Activated T-helper 1 cell treated with anti-CD3 and anti-CD28 coated beads, Interleukin-12 subunit alpha, Interleukin-12 subunit beta, Interleukin-2, Interleukin-4 antibody, amounts not matched to agents 30 ng/mL and 10 ng/mL and 1 ng/mL, durations not matched to agents 14 hours and 24 hours and 36 hours (primary cell): ENCODE results near the gene GBF1. TPM values are rescaled to one million over a fixed set of nuclear protein-coding genes. Genes with fewer than 3 reads are reported as not detected.
A peak's percentile ranks its signal among the peaks of the same experiment; 100 is the strongest.

Experiments
- DNase-seq: peaks from one replicate; pipeline ENCODE4 v3.0.0; 2021; ENCODE audit warnings: low spot score
- H3K27ac Mint-ChIP-seq: one replicate; pipeline ENCODE4 v1.8.0; 2021; ENCODE audit warnings: mild to moderate bottlenecking, mixed read lengths
- H3K27me3 Mint-ChIP-seq: one replicate; pipeline ENCODE4 v1.8.0; 2022; ENCODE audit warnings: mild to moderate bottlenecking, moderate library complexity, mixed read lengths; ENCODE audit not compliant: insufficient read depth
- H3K36me3 Mint-ChIP-seq: one replicate; pipeline ENCODE4 v1.8.0; 2021; ENCODE audit warnings: low read depth, mixed read lengths
- H3K4me1 Mint-ChIP-seq: one replicate; pipeline ENCODE4 v1.8.0; 2021; ENCODE audit warnings: low read depth, mixed read lengths
- H3K4me3 Mint-ChIP-seq: one replicate; pipeline ENCODE4 v1.8.0; 2021; ENCODE audit warnings: mild to moderate bottlenecking, moderate library complexity, mixed read lengths
- H3K9me3 Mint-ChIP-seq: one replicate; pipeline ENCODE4 v1.8.0; 2021; ENCODE audit warnings: mixed read lengths
- intact Hi-C: fragments of 100-400 bp; cut with micrococcal nuclease; formaldehyde crosslinking; loops from one replicate; pipeline ENCODE4 v1.15.1; 2024
- total RNA-seq: library from RNA; stranded (reverse); gene quantifications from 2 replicates; pipeline ENCODE4 v1.2.3, GENCODE V29; 2022

GBF1 gene
- total RNA-seq, 1 donor from 2014 or later, result 46.7 TPM

- Mint-ChIP-seq H3K4me1 (peaks cover 11% of the 10 kb centered on the region), H3K27ac (no peak overlapping the region), H3K9me3 (no peaks in the 10 kb centered on the region), H3K27me3 (no peaks in the 10 kb centered on the region), H3K36me3 (peaks cover 33% of the 10 kb centered on the region), H3K4me3 (no peak overlapping the region)
- intact Hi-C loops, result no loop called here
- DNase-seq, result no peak
These were observed 16.5 kb downstream of the GBF1 start for GRCh38 chr10:102261842-102262241.

DNA sequence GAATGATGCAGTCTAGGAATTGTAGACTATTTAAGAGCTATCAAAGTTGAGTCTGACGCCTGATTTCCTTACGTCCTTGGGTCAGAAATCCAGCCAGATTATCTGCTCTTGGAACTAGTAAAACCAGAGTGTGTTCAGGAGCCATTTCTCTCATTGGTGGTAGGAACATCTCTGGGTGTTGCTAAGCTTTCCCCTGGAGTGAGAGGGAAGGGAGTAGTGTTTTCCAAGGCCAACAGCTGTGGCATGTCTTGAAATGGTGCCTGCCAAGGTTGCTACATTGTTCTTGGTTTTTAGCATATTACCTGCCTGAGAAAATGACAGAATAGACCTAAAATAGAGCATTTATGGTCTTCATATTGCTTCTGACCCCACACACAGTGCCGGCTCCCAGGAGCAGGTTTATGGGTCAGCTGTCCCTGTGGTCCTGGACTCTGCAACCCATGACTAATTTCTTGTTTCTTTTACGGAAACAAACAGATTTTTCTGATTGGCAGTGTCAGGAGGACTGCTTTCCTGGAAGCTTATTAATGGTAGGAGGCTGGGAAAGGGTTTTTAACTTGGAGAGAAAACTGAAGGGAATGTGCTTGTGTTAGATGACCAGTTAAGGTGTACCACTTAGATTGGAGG lies 17.5 kb downstream of the GBF1 start:
- no peaks in the 10 kb centered on the region for H3K9me3 Mint-ChIP-seq
- no peak for DNase-seq
- peaks cover 21% of the 10 kb centered on the region for H3K4me1 Mint-ChIP-seq
- intact Hi-C loops, result no loop called here
- H3K27me3 Mint-ChIP-seq, result no peaks in the 10 kb centered on the region
- H3K27ac Mint-ChIP-seq, result no peak overlapping the region
- H3K36me3 Mint-ChIP-seq, result peaks cover 38% of the 10 kb centered on the region
- H3K4me3 Mint-ChIP-seq, result no peak overlapping the region

GRCh38 chr10:102264371-102264770 lies 19.0 kb downstream of the GBF1 start:
- no peak overlapping the region for H3K4me3 Mint-ChIP-seq
- no peaks in the 10 kb centered on the region for H3K27me3 Mint-ChIP-seq
- intact Hi-C loops, result no loop called here
- peaks cover 34% of the 10 kb centered on the region for H3K4me1 Mint-ChIP-seq
- DNase-seq, result no peak
- H3K9me3 Mint-ChIP-seq, result no peaks in the 10 kb centered on the region
- H3K27ac Mint-ChIP-seq, result no peak overlapping the region
- H3K36me3 Mint-ChIP-seq, result peaks cover 36% of the 10 kb centered on the region

- Mint-ChIP-seq H3K9me3 (no peaks in the 10 kb centered on the region), H3K4me1 (peaks cover 35% of the 10 kb centered on the region), H3K27ac (peak overlapping the region; percentile 18), H3K27me3 (no peaks in the 10 kb centered on the region), H3K36me3 (peaks cover 23% of the 10 kb centered on the region), H3K4me3 (no peak overlapping the region)
- DNase-seq, result no peak
- intact Hi-C loops, result no loop called here
These were observed 21.3 kb downstream of the GBF1 start for GRCh38 chr10:102266670-102267069.

- peaks cover 15% of the 10 kb centered on the region for H3K36me3 Mint-ChIP-seq
- H3K9me3 Mint-ChIP-seq, result no peaks in the 10 kb centered on the region
- H3K27me3 Mint-ChIP-seq, result no peaks in the 10 kb centered on the region
- H3K27ac Mint-ChIP-seq, result peak overlapping the region; percentile 71
- intact Hi-C loops, result loop anchor here (2.0 kb wide), 1 partner anchor 15 kb away; no protein-coding TSS in a partner anchor
- peaks cover 35% of the 10 kb centered on the region for H3K4me1 Mint-ChIP-seq
- no peak for DNase-seq
- no peak overlapping the region for H3K4me3 Mint-ChIP-seq
These were observed 22.4 kb downstream of the GBF1 start for GRCh38 chr10:102267748-102268147.

DNA sequence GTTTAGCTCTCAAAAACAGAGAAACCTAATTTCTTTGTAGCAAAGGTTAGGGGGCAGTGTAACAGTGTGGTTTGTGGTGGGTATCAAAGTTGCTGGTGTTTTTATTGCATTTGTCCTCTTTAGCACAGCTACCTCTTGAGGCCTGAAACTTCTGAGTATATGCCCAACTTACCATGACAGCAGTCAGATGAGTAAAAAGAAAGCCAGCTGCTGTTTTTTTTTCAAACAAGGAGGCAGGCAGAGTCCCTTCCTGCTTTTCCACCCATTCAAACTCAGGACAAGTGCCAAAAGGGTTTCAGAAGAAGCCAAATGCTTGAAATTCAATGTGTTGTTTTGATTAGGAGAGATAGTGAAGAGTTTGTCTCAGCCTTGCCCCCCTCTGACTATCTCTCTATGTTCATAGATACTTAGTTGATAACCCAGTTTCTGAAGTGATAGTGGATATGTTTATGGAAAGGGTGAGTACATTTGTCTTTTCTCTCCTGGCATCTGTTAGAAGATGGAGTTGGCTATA lies 23.1 kb downstream of the GBF1 start:
- Mint-ChIP-seq H3K36me3 (peaks cover 11% of the 10 kb centered on the region), H3K4me1 (peaks cover 32% of the 10 kb centered on the region), H3K4me3 (no peak overlapping the region), H3K27me3 (no peaks in the 10 kb centered on the region), H3K27ac (peak overlapping the region; percentile 71), H3K9me3 (no peaks in the 10 kb centered on the region)
- intact Hi-C loops, result loop anchor here (2.0 kb wide), 1 partner anchor 14 kb away; no protein-coding TSS in a partner anchor
- DNase-seq, result no peak

GRCh38 chr10:102269017-102269416 lies 23.7 kb downstream of the GBF1 start:
- Mint-ChIP-seq H3K27ac (peak overlapping the region; percentile 71), H3K4me3 (no peak overlapping the region), H3K27me3 (no peaks in the 10 kb centered on the region), H3K36me3 (peaks cover 11% of the 10 kb centered on the region), H3K4me1 (peaks cover 33% of the 10 kb centered on the region), H3K9me3 (no peaks in the 10 kb centered on the region)
- DNase-seq, result no peak
- intact Hi-C loops, result loop anchor here (2.0 kb wide), 1 partner anchor 14 kb away; no protein-coding TSS in a partner anchor

DNA sequence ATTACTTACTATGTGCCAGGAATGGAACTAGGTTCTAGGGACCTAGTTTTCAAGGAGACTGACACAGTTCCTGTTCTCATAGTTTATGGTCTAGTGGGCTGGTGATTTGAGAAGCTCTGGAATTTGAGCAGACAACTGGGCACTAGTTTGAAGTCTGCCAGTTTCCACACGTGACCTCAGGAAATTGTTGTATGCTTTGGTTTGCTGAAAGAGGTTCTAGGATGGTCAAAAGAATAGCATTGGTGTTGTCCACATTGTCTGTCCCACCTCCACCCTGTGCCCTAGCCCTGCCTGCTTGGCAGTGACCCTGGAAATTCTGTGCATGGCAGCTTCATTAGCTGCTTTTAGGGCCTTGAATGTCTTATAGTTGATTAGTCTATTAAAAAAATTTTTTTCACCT lies 28.7 kb downstream of the GBF1 start:
- no peak overlapping the region for H3K27ac Mint-ChIP-seq
- intact Hi-C loops, result no loop called here
- H3K36me3 Mint-ChIP-seq, result peaks cover 8% of the 10 kb centered on the region
- H3K4me3 Mint-ChIP-seq, result no peak overlapping the region
- no peaks in the 10 kb centered on the region for H3K9me3 Mint-ChIP-seq
- no peak for DNase-seq
- H3K4me1 Mint-ChIP-seq, result peaks cover 17% of the 10 kb centered on the region
- no peaks in the 10 kb centered on the region for H3K27me3 Mint-ChIP-seq

GRCh38 chr10:102275343-102275742 lies 30.0 kb downstream of the GBF1 start:
- Mint-ChIP-seq H3K9me3 (no peaks in the 10 kb centered on the region), H3K27ac (no peak overlapping the region), H3K4me3 (no peak overlapping the region), H3K4me1 (peaks cover 24% of the 10 kb centered on the region), H3K36me3 (peaks cover 5% of the 10 kb centered on the region), H3K27me3 (no peaks in the 10 kb centered on the region)
- DNase-seq, result no peak
- intact Hi-C loops, result no loop called here

DNA sequence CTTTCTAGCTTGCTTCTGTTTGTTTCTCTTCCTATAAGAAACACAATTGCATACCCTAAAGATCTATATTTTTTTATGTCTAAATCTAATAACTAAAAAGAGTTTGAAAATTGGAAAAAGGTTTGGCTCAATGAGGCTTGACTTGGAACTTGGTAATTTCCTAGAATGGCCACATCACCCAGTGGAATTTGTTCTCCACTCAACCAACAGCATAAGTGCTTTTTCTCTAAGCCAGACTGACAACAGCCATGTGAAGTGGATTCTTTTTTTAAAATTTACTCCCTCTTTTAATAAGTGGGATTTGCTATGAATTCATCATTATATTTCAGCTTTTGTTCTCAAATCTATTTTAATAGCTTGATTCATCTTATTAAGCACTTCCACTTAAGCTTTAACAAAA lies 33.8 kb downstream of the GBF1 start:
- intact Hi-C loops, result no loop called here
- peaks cover 5% of the 10 kb centered on the region for H3K36me3 Mint-ChIP-seq
- H3K4me3 Mint-ChIP-seq, result no peak overlapping the region
- H3K27ac Mint-ChIP-seq, result no peak overlapping the region
- no peaks in the 10 kb centered on the region for H3K27me3 Mint-ChIP-seq
- H3K4me1 Mint-ChIP-seq, result peaks cover 46% of the 10 kb centered on the region
- no peaks in the 10 kb centered on the region for H3K9me3 Mint-ChIP-seq
- DNase-seq, result no peak

GRCh38 chr10:102280397-102281101 lies 35.2 kb downstream of the GBF1 start:
- DNase-seq, result no peak

GRCh38 chr10:102281102-102281487 lies 35.8 kb downstream of the GBF1 start:
- peaks cover 61% of the 10 kb centered on the region for H3K4me1 Mint-ChIP-seq
- intact Hi-C loops, result loop anchor here (10.0 kb wide), 1 partner anchor 54 kb away; no protein-coding TSS in a partner anchor
- no peaks in the 10 kb centered on the region for H3K27me3 Mint-ChIP-seq
- DNase-seq, result no peak
- no peaks in the 10 kb centered on the region for H3K9me3 Mint-ChIP-seq
- H3K36me3 Mint-ChIP-seq, result peaks cover 5% of the 10 kb centered on the region
- H3K27ac Mint-ChIP-seq, result no peak overlapping the region
- H3K4me3 Mint-ChIP-seq, result peak overlapping the region; percentile 28

More at GRCh38 chr10:102280397-102281101, 35.2 kb downstream of the GBF1 start:
- intact Hi-C loops, result loop anchor here (10.0 kb wide), 1 partner anchor 54 kb away; no protein-coding TSS in a partner anchor
- no peaks in the 10 kb centered on the region for H3K9me3 Mint-ChIP-seq
- H3K4me3 Mint-ChIP-seq, result peak overlapping the region; percentile 28
- peaks cover 60% of the 10 kb centered on the region for H3K4me1 Mint-ChIP-seq
- no peaks in the 10 kb centered on the region for H3K27me3 Mint-ChIP-seq
- peak overlapping the region; percentile 37 for H3K27ac Mint-ChIP-seq
- peaks cover 5% of the 10 kb centered on the region for H3K36me3 Mint-ChIP-seq

DNA sequence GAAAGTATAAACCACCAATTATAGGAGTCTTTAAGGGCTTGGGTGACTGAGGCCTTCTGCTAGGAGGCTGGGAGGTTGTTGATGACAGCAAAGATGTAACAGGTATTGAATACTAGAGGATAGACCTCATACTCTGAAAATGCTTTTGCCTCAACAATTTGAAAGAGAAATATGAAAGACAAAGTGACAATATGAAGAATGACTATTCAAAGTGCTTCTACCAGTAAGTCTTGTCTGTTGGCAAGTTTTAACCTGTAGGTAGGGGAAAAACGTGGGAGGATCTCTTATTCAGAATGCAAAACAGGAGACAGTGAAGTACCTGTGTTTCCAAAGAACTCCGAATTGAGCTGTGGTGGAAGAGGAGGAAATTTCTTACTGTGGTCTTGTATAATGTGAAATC lies 38.2 kb downstream of the GBF1 start:
- Mint-ChIP-seq H3K27ac (peak overlapping the region; percentile 79), H3K4me3 (peak overlapping the region; percentile 48), H3K4me1 (peaks cover 70% of the 10 kb centered on the region), H3K27me3 (no peaks in the 10 kb centered on the region), H3K36me3 (peaks cover 9% of the 10 kb centered on the region), H3K9me3 (no peaks in the 10 kb centered on the region)
- DNase-seq, result no peak
- intact Hi-C loops, result loop anchor here (2.0 to 10.0 kb wide), 3 partner anchors 15 to 51 kb away; partner anchors contain the start of gene GBF1
